Endothelial cell of umbilical vein (primary cell): ENCODE data around the gene RAPGEF4. TPM values are rescaled to one million over a fixed set of nuclear protein-coding genes. Genes with fewer than 3 reads are reported as not detected.
A peak's percentile ranks its signal among the peaks of the same experiment; 100 is the strongest.

Source experiments
- BruUV-seq: library from RNA; stranded (reverse); fragments of 400-500 nt; replicated peaks from 2 replicates; lab custom pipeline; 2021; lab: Mats Ljungman, UMichigan
- CTCF ChIA-PET: fragments of 300-600, 350-600 bp; sonication (Branson Sonifier 250); formaldehyde crosslinking; loops from one replicate; lab custom pipeline; 2021; ENCODE audit warnings: antibody characterized with exemption, inconsistent platforms; lab: Charles Lee
- POLR2A ChIA-PET: fragments of 300-600, 350-600 bp; sonication (Branson Sonifier 250); formaldehyde crosslinking; loops from one replicate; lab custom pipeline; 2021; ENCODE audit warnings: antibody characterized with exemption, inconsistent platforms; lab: Charles Lee
- DNase-seq: peaks from one replicate; pipeline ENCODE4 v3.0.0-alpha.2; 2011; ENCODE audit warnings: low read depth, low spot score
- FAIRE-seq: peaks from 2 replicates; lab custom pipeline; 2011; peaks lifted over from hg19 to GRCh38; lab: Jason Lieb, UNC
- H2AFZ ChIP-seq: 2 replicates; pipeline ENCODE4 v1.6.0; 2012; ENCODE audit warnings: low read depth, low read length, control low read depth, inconsistent platforms
- H3K27ac ChIP-seq: 2 replicates; pipeline ENCODE4 v1.5.1; 2011; ENCODE audit warnings: low read depth, mild to moderate bottlenecking, control low read depth, low read length, moderate library complexity; ENCODE audit not compliant: insufficient read depth
- H3K27me3 ChIP-seq, 2 experiments: 2 replicates each; pipeline versions ENCODE4 v1.6.0 to v1.6.1; 2011; ENCODE audit warnings: low read length in 2 of 2, mixed read lengths in 1 of 2; ENCODE audit not compliant: control insufficient read depth in 2 of 2, insufficient read depth in 2 of 2
- H3K36me3 ChIP-seq, 2 experiments: 2 replicates in 1 of 2; 3 replicates in 1 of 2; pipeline ENCODE4 v1.5.1; 2011; ENCODE audit warnings: low read length in 2 of 2, mild to moderate bottlenecking in 1 of 2, moderate library complexity in 1 of 2; ENCODE audit not compliant: control insufficient read depth in 2 of 2, insufficient read depth in 2 of 2; ENCODE audit errors: extremely low read depth in 1 of 2
- H3K4me1 ChIP-seq: 3 replicates; pipeline ENCODE4 v1.5.1; 2011; ENCODE audit warnings: mild to moderate bottlenecking, low read length; ENCODE audit not compliant: control insufficient read depth, insufficient read depth; ENCODE audit errors: extremely low read depth
- H3K4me2 ChIP-seq: 2 replicates; pipeline ENCODE4 v1.6.1; 2011; ENCODE audit warnings: low read length, control low read depth, mixed read lengths; ENCODE audit not compliant: insufficient read depth
- H3K4me3 ChIP-seq, 3 experiments: fragments of 200-600 bp in 1 of 3; sonication (generic), shearing (Covaris generic) in 1 of 3; replicated peaks in 1 of 3; 2 replicates each; pipeline ENCODE4 v1.5.1; 2011 to 2016; ENCODE audit warnings: control low read depth in 3 of 3, low read length in 3 of 3, mild to moderate bottlenecking in 2 of 3, inconsistent platforms in 1 of 3, low read depth in 1 of 3, moderate library complexity in 1 of 3; ENCODE audit not compliant: insufficient read depth in 1 of 3
- H3K79me2 ChIP-seq: 2 replicates; pipeline ENCODE4 v1.6.0; 2012; ENCODE audit warnings: low read length, inconsistent platforms; ENCODE audit not compliant: control insufficient read depth, insufficient read depth
- H3K9ac ChIP-seq: replicated peaks from 2 replicates; pipeline ENCODE3; 2011; ENCODE audit warnings: low read length, control low read depth; ENCODE audit not compliant: insufficient read depth; ENCODE audit errors: extremely low read depth
- H3K9me1 ChIP-seq: replicated peaks from 3 replicates; pipeline ENCODE4 v1.6.0; 2011; ENCODE audit warnings: mild to moderate bottlenecking, low read length; ENCODE audit not compliant: control insufficient read depth, insufficient read depth; ENCODE audit errors: extremely low read depth
- H3K9me3 ChIP-seq: replicated peaks from 2 replicates; pipeline ENCODE4 v1.5.1; 2012; ENCODE audit warnings: low read length, inconsistent platforms; ENCODE audit not compliant: control insufficient read depth, insufficient read depth
- H4K20me1 ChIP-seq: replicated peaks from 2 replicates; pipeline ENCODE3; 2011; ENCODE audit warnings: mild to moderate bottlenecking, low read length; ENCODE audit not compliant: control insufficient read depth, insufficient read depth; ENCODE audit errors: extremely low read depth
- EZH2 ChIP-seq: IDR thresholded peaks from 2 replicates; pipeline ENCODE4 v1.6.1; 2012; ENCODE audit warnings: borderline replicate concordance, low read depth, mild to moderate bottlenecking, moderate library complexity, low read length, inconsistent platforms; ENCODE audit not compliant: severe bottlenecking
- FOS ChIP-seq: IDR thresholded peaks from 2 replicates; pipeline ENCODE4 v1.6.1; 2011; ENCODE audit warnings: mild to moderate bottlenecking, low read length, moderate library complexity, borderline replicate concordance; ENCODE audit not compliant: insufficient read depth
- GATA2 ChIP-seq: IDR thresholded peaks from 2 replicates; pipeline ENCODE4 v1.7.0; 2011; ENCODE audit warnings: low read depth, mild to moderate bottlenecking, moderate library complexity, mixed read lengths, low read length; ENCODE audit not compliant: insufficient read length, insufficient read depth
- JUN ChIP-seq: IDR thresholded peaks from 2 replicates; pipeline ENCODE4 v1.6.1; 2011; ENCODE audit warnings: borderline replicate concordance, low read depth; ENCODE audit not compliant: insufficient read length, insufficient read depth
- MYC ChIP-seq: IDR thresholded peaks from one replicate; pipeline ENCODE4 v1.6.1; 2011; ENCODE audit warnings: mild to moderate bottlenecking, low read depth, low read length
- POLR2A ChIP-seq: IDR thresholded peaks from 2 replicates; pipeline ENCODE4 v1.6.1; 2012; ENCODE audit warnings: low read depth, mild to moderate bottlenecking, control low read depth, low read length
- POLR2AphosphoS5 ChIP-seq: IDR thresholded peaks from 2 replicates; pipeline ENCODE4 v1.6.1; 2012; ENCODE audit warnings: low read depth, mild to moderate bottlenecking, control low read depth, low read length, moderate library complexity; ENCODE audit not compliant: insufficient read depth
- dilution Hi-C: fragments of 300-500 bp; cut with MboI; formaldehyde crosslinking; loops from one replicate; pipeline ENCODE4 v1.15.0; 2019; ENCODE audit warnings: low sequenced_read_pairs; ENCODE audit not compliant: extremely low pct_ligation_motif_present
- intact Hi-C: fragments of 100-400 bp; cut with micrococcal nuclease; formaldehyde crosslinking; loops from one replicate; pipeline ENCODE4 v1.10.0; 2022
- polyA plus RNA-seq, 4 experiments: library from polyadenylated mRNA; depleted of rRNA in 3 of 4; stranded (reverse) in 3 of 4; unstranded in 1 of 4; fragments of >200 nt; gene quantifications; 2 replicates each; pipeline versions ENCODE4 v1.2.1 to v1.2.3, GENCODE V29; 2011 to 2012; ENCODE audit warnings: missing spikeins in 1 of 4
- total RNA-seq: library from RNA; stranded (reverse); gene quantifications from 2 replicates; pipeline ENCODE4 v1.2.3, GENCODE V29; 2021
- TF ChIP-seq, protein P1 (sequence below), 2 donors: IDR thresholded peaks; 1 replicate in 1 of 2; 2 replicates in 1 of 2; pipeline ENCODE4 v1.5.1; 2011; ENCODE audit warnings: low read length in 2 of 2, mild to moderate bottlenecking in 2 of 2, moderate library complexity in 2 of 2, control low read depth in 1 of 2, inconsistent platforms in 1 of 2, low read depth in 1 of 2; ENCODE audit not compliant: insufficient read depth in 1 of 2; ENCODE audit errors: extremely low read depth in 1 of 2
- TF ChIP-seq, protein P2 (sequence below): IDR thresholded peaks from 2 replicates; pipeline ENCODE4 v1.6.1; 2011; ENCODE audit not compliant: insufficient read depth, insufficient read length

The RAPGEF4 gene
- total and polyA plus RNA-seq, 2 donors (not counting 3 experiments of a cell fraction or from before 2014, with no cell fraction given), result 7.2 to 9.2 TPM

GRCh38 chr2:172697296-172697695 lies 38.3 kb upstream of the RAPGEF4 start:
- Histone ChIP-seq H3K27me3 (no peaks in the 10 kb centered on the region), H3K27ac (no peak overlapping the region), H3K4me3 (no peak overlapping the region), H3K4me2 (no peak overlapping the region), H3K9ac (no peak overlapping the region), H3K4me1 (peaks cover 29% of the 10 kb centered on the region), H2AFZ (no peak overlapping the region), H4K20me1 (no peaks in the 10 kb centered on the region), H3K36me3 (no peaks in the 10 kb centered on the region), H3K9me3 (no peaks in the 10 kb centered on the region), H3K79me2 (no peaks in the 10 kb centered on the region), H3K9me1 (no peaks in the 10 kb centered on the region)
- no TSS peak for BruUV-seq
- dilution Hi-C loops (no loop called here), intact Hi-C loops (no loop called here)
- no peak for TF ChIP-seq GATA2
- TF ChIP-seq JUN, result no peak
- no peak for TF ChIP-seq POLR2AphosphoS5
- TF ChIP-seq, protein P1, sequence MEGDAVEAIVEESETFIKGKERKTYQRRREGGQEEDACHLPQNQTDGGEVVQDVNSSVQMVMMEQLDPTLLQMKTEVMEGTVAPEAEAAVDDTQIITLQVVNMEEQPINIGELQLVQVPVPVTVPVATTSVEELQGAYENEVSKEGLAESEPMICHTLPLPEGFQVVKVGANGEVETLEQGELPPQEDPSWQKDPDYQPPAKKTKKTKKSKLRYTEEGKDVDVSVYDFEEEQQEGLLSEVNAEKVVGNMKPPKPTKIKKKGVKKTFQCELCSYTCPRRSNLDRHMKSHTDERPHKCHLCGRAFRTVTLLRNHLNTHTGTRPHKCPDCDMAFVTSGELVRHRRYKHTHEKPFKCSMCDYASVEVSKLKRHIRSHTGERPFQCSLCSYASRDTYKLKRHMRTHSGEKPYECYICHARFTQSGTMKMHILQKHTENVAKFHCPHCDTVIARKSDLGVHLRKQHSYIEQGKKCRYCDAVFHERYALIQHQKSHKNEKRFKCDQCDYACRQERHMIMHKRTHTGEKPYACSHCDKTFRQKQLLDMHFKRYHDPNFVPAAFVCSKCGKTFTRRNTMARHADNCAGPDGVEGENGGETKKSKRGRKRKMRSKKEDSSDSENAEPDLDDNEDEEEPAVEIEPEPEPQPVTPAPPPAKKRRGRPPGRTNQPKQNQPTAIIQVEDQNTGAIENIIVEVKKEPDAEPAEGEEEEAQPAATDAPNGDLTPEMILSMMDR (IDR thresholded peaks at IDR 0.05; ENCODE audit: extremely low read depth in 1 of 2, insufficient read depth in 1 of 2, low read depth in 1 of 2, low read length in 2 of 2), result no peak
- TF ChIP-seq, protein P2, sequence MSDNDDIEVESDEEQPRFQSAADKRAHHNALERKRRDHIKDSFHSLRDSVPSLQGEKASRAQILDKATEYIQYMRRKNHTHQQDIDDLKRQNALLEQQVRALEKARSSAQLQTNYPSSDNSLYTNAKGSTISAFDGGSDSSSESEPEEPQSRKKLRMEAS, result no peak
- TF ChIP-seq POLR2A, result no peak
- TF ChIP-seq EZH2, result no peak
- no peak for TF ChIP-seq FOS
- TF ChIP-seq MYC, result no peak
- no peak for DNase-seq
- CTCF ChIA-PET, result interaction anchor here (3.4 kb wide), 1 partner anchor 13 kb away, joined by 18 read pairs; no protein-coding TSS in a partner anchor
- peak; percentile 50 for FAIRE-seq
- POLR2A ChIA-PET, result no interaction called here
